Measurements from ENCODE around the gene ZNF662. TPM values are rescaled to one million over a fixed set of nuclear protein-coding genes. Genes with fewer than 3 reads are reported as not detected.

ZNF662 gene
- 1.6 and 3.2 TPM in 2 replicates for total RNA-seq

DNA sequence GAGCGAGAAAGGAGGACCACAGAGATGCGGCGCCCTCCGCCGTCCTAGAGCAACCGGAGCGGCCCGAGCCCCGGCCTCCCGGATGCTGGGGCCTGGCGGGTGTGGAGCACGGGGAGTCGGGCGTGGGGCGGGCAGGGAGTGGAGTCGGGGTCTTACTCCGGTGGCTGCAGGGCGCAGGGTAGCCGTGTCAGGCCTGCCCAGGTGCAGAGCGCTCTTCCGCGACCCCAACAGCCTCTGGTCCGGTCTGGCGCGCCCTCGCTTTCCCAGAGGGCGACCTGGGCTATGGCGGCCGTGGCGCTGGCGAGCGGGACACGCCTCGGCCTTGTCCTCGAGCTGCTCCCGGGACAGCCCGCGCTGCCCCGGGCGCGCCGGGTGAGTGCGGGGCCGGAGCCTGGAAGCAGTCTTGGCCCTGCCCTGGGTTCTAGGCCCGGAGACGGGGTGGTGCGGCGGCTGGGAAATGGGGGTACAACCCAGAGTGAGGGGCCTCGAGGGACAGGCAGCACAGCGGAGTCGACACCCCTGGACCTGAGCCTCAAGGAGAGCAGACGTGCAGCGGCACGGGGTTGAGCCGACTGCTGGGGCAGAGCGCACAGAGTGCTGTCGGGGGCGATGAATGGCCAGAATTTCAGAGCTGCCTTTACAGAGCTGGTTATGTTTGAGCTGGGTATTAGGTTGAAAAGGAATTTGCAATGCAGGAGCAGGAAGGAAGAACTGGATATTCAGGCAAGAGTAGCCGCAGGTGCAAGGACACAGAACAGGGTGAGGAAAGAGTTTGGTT lies at the start of gene ZNF662:
ZNF662 (plus strand) TSS at position 73 of the 778 bp plus-strand sequence. CDS start 1,973 bp downstream, outside the sequence.

DNA sequence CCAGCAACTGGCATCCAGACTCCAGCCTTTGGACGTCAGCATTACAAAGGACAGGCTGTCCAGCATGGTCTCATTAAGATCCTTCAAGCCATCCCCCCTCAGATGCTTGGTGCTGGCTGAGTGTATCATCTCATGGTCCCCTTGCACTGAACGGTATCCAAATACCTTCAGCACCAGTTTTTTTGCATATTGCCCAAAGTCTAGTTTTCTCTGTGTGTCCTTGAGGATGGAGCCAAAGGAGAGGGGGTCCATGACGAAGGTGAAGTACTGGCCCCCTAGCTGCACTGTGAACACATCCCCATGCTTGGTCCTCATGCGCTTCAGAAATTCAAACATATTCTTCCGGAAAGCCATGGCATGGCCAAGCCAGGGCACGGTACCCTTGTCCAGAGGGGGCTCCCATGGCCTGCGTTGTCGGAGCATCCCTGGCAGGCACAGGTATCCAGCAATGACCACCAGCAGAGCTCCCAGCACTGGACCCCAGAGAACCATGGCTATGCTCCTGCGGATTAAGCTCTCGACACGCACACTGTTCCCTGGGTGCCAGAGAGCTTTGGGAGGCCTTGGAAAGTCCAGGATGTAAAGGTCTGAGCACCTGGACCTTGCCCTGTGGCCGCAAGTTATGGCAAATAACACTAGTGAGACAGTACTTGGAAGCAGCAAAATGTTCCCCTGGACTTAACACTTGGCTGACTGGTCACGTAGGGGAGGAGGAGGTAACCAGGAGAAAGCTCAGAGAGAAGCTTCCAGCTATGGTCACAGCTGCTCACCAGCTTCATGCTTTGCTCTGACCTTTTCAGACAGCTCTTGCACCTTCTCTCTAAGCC lies 30.4 kb upstream of the ZNF662 start, which contains the start of gene CYP8B1:
CYP8B1 (minus strand) TSS at position 555 of the 827 bp plus-strand sequence; CDS start at position 492, 63 bp downstream.

Other genes starting within 250 kb of the ZNF662 start
- not detected in 2 replicates for gene KLHL40, start 220.6 kb upstream of the ZNF662 start, total RNA-seq
- gene HHATL, start 203.3 kb upstream of the ZNF662 start, total RNA-seq = not detected in 2 replicates
- 0.76 TPM in 1 of 2 replicates, not detected in the other for gene CCDC13, start 132.9 kb upstream of the ZNF662 start, total RNA-seq
- 87.2 and 137 TPM in 2 replicates for gene HIGD1A, start 101.7 kb upstream of the ZNF662 start, total RNA-seq
- gene ACKR2, start 96.7 kb upstream of the ZNF662 start, total RNA-seq = not detected in 2 replicates
- not detected in 2 replicates for gene CYP8B1, start 30.3 kb upstream of the ZNF662 start, total RNA-seq
- 0.10 TPM in 1 of 2 replicates, not detected in the other for gene GASK1A, start 73.2 kb downstream of the ZNF662 start, total RNA-seq
- gene POMGNT2, start 199.9 kb downstream of the ZNF662 start, total RNA-seq = 5.9 and 6.6 TPM in 2 replicates